Measurements from ENCODE around the gene LRRC75B.

GRCh38 chr22:24563246-24563645, 29.6 kb downstream of the LRRC75B start:
- TF ChIP-seq POLR2A (IDR thresholded peaks at IDR 0.05; ENCODE audit: low read depth, low read length) (no peak), POLR2AphosphoS5 (IDR thresholded peaks at IDR 0.05; ENCODE audit: low read depth, low read length) (no peak), TAF1 (IDR thresholded peaks at IDR 0.05; ENCODE audit: low read depth, low read length) (no peak), SPI1 (IDR thresholded peaks at IDR 0.05; ENCODE audit: low read depth, low read length) (no peak), PAX5 (IDR thresholded peaks at IDR 0.05; ENCODE audit: insufficient read depth, low read length, severe bottlenecking) (no peak), POU2F2 (IDR thresholded peaks at IDR 0.05; ENCODE audit: low read depth, low read length) (no peak)

Data from GM12891 (cell line).